Testis (tissue), 3 donors: ENCODE data around the gene COLGALT1. TPM values are rescaled to one million over a fixed set of nuclear protein-coding genes. Genes with fewer than 3 reads are reported as not detected.

Experiments
- DNase-seq: peaks from one replicate; pipeline ENCODE4 v3.0.0-alpha.2; 2019
- H3K27ac ChIP-seq, 2 donors: fragments of 200-600 bp; sonication (generic); one replicate each; pipeline ENCODE4 v1.5.1; 2019
- H3K27me3 ChIP-seq: fragments of 200-600 bp; sonication (generic); one replicate; pipeline ENCODE4 v1.5.1; 2019
- H3K36me3 ChIP-seq: fragments of 200-600 bp; sonication (generic); one replicate; pipeline ENCODE4 v1.5.1; 2017; ENCODE audit warnings: low read depth; ENCODE audit errors: missing control alignments
- H3K4me1 ChIP-seq: fragments of 200-600 bp; sonication (generic); one replicate; pipeline ENCODE4 v1.5.1; 2019
- H3K4me3 ChIP-seq, 2 donors: fragments of 200-600 bp; sonication (generic); one replicate each; pipeline ENCODE4 v1.5.1; 2017 to 2019
- H3K9me3 ChIP-seq: fragments of 200-600 bp; sonication (generic); one replicate; pipeline ENCODE4 v1.5.1; 2017
- CTCF ChIP-seq, 3 experiments: fragments of 450-650 bp in 2 of 3; fragments of 200-600 bp in 1 of 3; sonication (generic) in 1 of 3; IDR thresholded peaks; one replicate each; pipeline ENCODE4 v1.5.1; 2016 to 2019; ENCODE audit warnings: antibody characterized with exemption in 3 of 3, mild to moderate bottlenecking in 2 of 3, moderate library complexity in 1 of 3
- POLR2A ChIP-seq: fragments of 450-650 bp; IDR thresholded peaks from one replicate; pipeline ENCODE4 v1.6.1; 2017; ENCODE audit warnings: antibody characterized with exemption, mild to moderate bottlenecking, moderate library complexity
- WGBS, 2 donors: methylation state at CpG; one replicate each; pipeline ENCODE4 v1.1.5; 2018; 5-methylcytosine and 5-hydroxymethylcytosine counted together
- intact Hi-C: fragments of 100-400 bp; cut with DNase I; formaldehyde crosslinking; loops from one replicate; pipeline ENCODE4 v1.15.1; 2023; ENCODE audit warnings: low total_unique reads
- polyA plus RNA-seq: library from polyadenylated mRNA; stranded (reverse); fragments of 350-450 nt; fragmentation: Illumina TruSeq; extraction: RNeasy Lipid Tissue Mini Kit (QIAGEN cat#74804); gene quantifications from one replicate; pipeline ENCODE4 v1.2.3, GENCODE V29; 2014; ENCODE audit warnings: low read depth, low replicate concordance; ENCODE audit not compliant: insufficient read depth
- total RNA-seq, 2 donors: library from RNA; depleted of rRNA; stranded (reverse); fragments of >200 nt; gene quantifications; one replicate each; pipeline ENCODE4 v1.2.3, GENCODE V29; 2016

The COLGALT1 gene
- total and polyA plus RNA-seq, 3 donors from 2014 or later: 52.0 to 94.5 (median 70.3) TPM

- Histone ChIP-seq H3K9me3 (no peaks in the 10 kb centered on the region), H3K27ac (no peak overlapping the region), H3K36me3 (no peaks in the 10 kb centered on the region), H3K4me1 (peaks cover 4% of the 10 kb centered on the region), H3K27me3 (no peaks in the 10 kb centered on the region), H3K4me3 (no peak overlapping the region)
- no peak for DNase-seq
- WGBS, 2 donors: 86 to 91% methylated on average over 9 of the region's 9 CpGs
- no peak for TF ChIP-seq POLR2A
- TF ChIP-seq CTCF (IDR thresholded peaks at IDR 0.05): no peak
- intact Hi-C loops: no loop called here
Observed at GRCh38 chr19:17519967-17520366, 35.5 kb upstream of the COLGALT1 start.

GRCh38 chr19:17520865-17521264 lies 34.6 kb upstream of the COLGALT1 start:
- Histone ChIP-seq H3K9me3 (no peaks in the 10 kb centered on the region), H3K4me3 (no peak overlapping the region), H3K36me3 (no peaks in the 10 kb centered on the region), H3K27ac (no peak overlapping the region), H3K27me3 (no peaks in the 10 kb centered on the region), H3K4me1 (peaks cover 4% of the 10 kb centered on the region)
- 60 to 85% methylated on average over 1 to 25 of the region's 25 CpGs for WGBS, 2 donors
- TF ChIP-seq CTCF (IDR thresholded peaks at IDR 0.05) (no peak), POLR2A (no peak)
- no peak for DNase-seq
- intact Hi-C loops: no loop called here

GRCh38 chr19:17522988-17523872 lies 32.2 kb upstream of the COLGALT1 start:
- TF ChIP-seq POLR2A: no peak
- 54 to 66% methylated on average over 22 to 24 of the region's 24 CpGs for WGBS, 2 donors
- Histone ChIP-seq H3K9me3 (no peaks in the 10 kb centered on the region), H3K36me3 (no peaks in the 10 kb centered on the region), H3K4me1 (peaks cover 4% of the 10 kb centered on the region), H3K27me3 (no peaks in the 10 kb centered on the region), H3K27ac (no peak overlapping the region), H3K4me3 (no peak overlapping the region)
- intact Hi-C loops: no loop called here
- DNase-seq: peak; percentile 44

GRCh38 chr19:17524651-17525050 lies 30.8 kb upstream of the COLGALT1 start:
- H3K27me3 ChIP-seq: no peaks in the 10 kb centered on the region
- H3K4me3 ChIP-seq: no peak overlapping the region
- H3K27ac ChIP-seq: no peak overlapping the region
- WGBS, 2 donors: 93 to 100% methylated on average over 4 of the region's 4 CpGs
- TF ChIP-seq POLR2A: no peak
- TF ChIP-seq CTCF (IDR thresholded peaks at IDR 0.05): no peak
- H3K9me3 ChIP-seq: no peaks in the 10 kb centered on the region
- no peak for DNase-seq
- no peaks in the 10 kb centered on the region for H3K36me3 ChIP-seq
- intact Hi-C loops: no loop called here
- H3K4me1 ChIP-seq: peaks cover 4% of the 10 kb centered on the region

GRCh38 chr19:17525141-17525540 lies 30.3 kb upstream of the COLGALT1 start:
- Histone ChIP-seq H3K36me3 (no peaks in the 10 kb centered on the region), H3K4me1 (peaks cover 4% of the 10 kb centered on the region), H3K9me3 (no peaks in the 10 kb centered on the region), H3K27ac (no peak overlapping the region), H3K27me3 (no peaks in the 10 kb centered on the region), H3K4me3 (no peak overlapping the region)
- 78% methylated on average over 9 of the region's 9 CpGs for WGBS, 2 donors
- TF ChIP-seq POLR2A: no peak
- TF ChIP-seq CTCF (IDR thresholded peaks at IDR 0.05): no peak
- intact Hi-C loops: no loop called here
- DNase-seq: no peak
